Activated CD4-positive, CD25-positive, alpha-beta regulatory T cell treated with anti-CD3 and anti-CD28 coated beads, Interleukin-2, amount 50 U/mL, for 16 hours (primary cell): ENCODE measurements around the gene FNTB.

ENCODE experiments used
- DNase-seq: peaks from one replicate; pipeline ENCODE4 v3.0.0-alpha.2; 2020; ENCODE audit warnings: low read depth, low spot score

FNTB gene

DNA sequence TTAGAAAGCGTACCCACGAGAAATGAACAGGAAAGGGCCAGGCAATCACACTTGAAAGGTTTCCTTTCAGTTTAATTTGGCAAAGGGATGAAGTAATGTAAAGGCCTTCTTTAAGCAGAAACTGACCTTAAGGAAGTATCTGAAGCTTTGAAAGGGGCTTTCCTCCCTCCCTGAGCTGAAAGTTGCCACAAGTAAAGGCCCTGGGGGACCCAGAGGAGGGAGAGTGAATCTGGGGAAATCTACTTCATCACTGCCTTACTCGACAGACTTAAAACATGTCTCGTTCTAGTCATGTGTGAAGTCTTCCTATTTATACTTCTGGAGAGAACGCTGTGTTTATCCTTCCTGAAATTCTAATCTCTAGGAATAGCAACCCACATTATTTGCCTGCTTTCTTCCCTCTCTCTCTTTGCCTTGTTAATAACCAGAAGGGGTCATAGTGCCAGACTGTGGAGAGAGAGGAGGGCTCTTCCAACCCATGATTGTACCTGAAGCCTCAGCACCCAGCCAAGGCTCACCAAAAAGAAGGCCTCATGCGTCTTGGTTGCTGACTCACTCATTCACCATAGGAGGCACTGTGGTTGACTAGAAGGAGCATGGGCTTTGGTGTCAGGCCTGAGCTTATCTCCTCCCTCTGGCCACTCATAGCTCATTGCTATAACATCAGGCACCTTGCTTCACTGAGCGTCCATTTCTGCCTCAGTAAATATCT, 33.9 kb upstream of the FNTB start:
- DNase-seq, result no peak

DNA sequence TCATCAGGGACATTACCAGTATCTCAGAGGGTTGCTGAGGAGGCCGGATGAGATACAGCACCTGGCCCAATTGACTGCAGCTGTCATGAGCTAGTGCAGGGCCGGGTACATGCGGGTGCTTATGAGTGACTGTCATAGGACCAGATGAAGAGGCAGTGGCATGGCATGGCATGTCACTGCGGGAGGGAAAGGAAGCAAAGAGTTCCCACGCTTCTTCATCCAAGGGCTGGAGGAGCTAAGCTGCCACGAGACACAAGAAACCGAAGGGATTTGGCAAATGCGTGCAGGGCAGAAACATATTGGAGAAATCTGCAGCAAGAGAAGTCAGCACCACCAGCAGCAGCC, 33.4 kb upstream of the FNTB start:
- DNase-seq, result no peak

DNA sequence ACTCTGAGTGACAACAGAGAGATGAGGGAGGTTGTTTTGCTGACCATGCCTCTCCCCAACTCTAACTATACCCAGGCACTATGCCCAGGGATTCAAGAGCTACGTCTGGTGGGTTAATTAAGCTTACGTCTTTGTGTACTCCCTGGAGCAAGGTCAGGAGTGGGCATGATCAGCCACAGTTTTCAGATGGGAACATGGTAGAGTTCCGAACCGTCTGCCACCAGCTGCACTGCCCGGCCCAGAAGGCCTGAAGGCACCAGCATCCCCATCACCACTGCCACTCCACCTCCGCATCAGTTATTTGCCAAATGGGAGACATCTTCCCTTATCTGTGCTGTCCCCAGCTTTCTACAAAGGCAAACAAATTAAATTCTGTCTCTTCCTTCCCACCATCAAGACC, 33.0 kb upstream of the FNTB start:
- no peak for DNase-seq

- DNase-seq, result no peak
Observed at GRCh38 chr14:64954491-64955240, 32.0 kb upstream of the FNTB start.

DNA sequence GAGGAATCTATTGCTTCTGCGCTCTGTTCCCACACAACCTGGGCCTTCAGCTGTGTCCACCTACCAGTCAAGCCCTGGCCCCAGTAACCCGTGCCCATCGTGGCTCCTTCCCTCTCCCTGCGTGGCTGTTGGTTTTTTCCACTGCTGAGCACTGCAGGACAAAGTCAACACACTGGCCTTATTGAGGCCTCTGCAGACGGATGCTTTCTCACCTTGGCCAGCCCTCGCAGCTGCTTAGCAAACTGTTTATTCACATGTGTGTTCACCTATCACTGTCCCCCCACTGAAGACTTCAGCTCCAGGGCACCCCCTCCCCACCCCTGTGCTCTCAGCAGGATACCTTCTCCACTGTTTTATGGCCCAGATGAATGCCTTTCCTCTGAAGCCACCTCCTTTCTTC, 31.4 kb upstream of the FNTB start:
- no peak for DNase-seq

- no peak for DNase-seq
Observed at GRCh38 chr14:64956697-64957406, 29.8 kb upstream of the FNTB start.

DNA sequence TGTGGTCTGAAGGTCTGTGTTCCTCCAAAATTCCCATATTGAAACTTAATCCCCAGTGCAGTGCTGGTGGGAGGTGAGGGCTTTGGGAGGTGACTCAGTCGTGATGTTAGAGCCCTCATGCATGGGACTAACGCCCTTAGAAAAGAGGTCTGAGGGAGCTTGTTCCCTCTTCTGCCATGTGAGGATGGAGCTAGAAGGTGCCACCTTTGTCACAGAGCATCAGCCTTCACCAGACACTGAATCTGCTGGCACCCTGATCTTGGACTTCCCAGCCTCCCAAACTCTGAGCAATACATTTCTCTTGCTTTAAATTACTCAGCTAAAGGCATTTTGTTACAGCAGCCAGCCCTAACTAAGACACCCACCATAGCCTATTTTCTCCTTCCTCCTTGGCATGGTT, 28.5 kb upstream of the FNTB start:
- DNase-seq, result no peak

- no peak for DNase-seq
Observed at GRCh38 chr14:64958743-64959142, 28.0 kb upstream of the FNTB start.

DNA sequence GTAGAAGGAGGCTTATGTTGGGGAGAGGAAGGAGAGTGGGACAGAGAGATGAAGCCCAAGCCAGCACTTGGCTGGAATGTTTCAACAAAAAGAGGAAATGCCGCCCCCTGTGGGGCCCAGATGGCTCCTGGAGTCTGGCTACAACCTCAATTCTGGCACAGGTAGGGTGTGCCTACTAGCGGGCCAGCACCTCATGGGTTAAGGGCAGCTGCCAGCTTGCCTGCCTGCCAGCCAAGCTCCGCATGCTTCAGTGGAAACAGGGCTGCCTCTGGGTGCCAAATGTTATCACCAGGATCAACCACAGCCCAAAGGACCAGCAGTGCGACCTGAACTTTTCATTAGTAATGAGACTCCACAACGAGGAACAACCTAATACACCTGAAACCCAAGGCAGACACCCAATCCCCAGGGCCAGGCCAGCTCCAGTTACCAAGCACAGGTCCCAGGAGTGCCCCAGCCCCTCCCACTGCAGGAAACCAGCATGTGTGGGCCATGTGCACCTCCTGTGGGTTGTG, 25.9 kb upstream of the FNTB start:
- no peak for DNase-seq

- DNase-seq, result no peak
Observed at GRCh38 chr14:64963611-64964010, 23.1 kb upstream of the FNTB start.

DNA sequence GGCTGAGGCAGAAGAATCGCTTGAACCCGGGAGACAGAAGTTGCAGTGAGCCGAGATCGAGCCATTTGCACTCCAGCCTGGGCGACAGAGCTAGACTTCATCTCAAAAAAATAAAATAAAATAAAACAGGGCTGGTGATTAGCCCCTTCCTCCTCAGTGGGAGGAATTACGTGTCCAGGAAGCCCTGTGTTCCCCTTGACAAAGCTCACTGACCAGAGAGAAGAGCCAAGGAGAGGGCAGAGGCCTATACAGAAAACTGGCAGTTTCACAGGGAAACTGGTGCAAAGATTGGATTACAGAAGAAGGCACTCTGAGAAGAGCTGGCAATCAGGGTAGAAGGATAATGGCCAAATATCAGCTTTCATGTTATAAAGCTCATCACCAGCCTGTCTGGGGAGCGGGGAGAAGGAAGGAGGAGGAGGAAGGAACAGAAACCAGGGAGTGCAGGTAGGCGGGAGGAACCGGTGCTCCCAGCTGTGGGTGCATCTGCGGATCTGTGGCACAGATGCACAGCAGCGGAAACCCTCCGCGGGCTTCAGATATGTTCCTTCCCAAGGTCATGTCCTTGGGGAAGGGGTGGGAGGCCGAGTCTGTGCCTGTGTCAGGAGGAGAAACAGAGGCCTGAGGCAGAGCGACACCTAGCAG, 21.2 kb upstream of the FNTB start:
- DNase-seq, result no peak

DNA sequence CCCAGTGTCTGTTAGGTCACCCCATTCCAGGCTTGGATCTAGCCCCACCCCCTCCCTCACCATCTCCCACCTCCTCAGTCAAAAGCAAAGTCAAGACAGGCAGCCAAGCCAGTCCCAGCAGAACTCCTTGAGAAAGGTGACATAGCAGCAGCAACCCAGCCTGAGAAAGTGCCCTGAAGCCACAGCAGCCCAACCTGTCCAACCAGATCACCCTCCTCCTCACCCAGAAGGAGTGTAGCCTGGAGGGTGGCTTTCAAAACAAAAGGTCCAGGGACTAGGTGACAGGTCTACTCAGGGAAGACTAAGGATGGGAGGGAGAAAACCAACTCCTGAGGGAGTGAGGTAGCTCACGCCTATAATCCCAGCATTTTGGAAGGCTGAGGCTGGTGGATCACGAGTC, 19.7 kb upstream of the FNTB start:
- DNase-seq, result no peak

GRCh38 chr14:64968167-64968566, 18.5 kb upstream of the FNTB start:
- DNase-seq, result no peak

- DNase-seq, result no peak
Observed at GRCh38 chr14:64968651-64969050, 18.0 kb upstream of the FNTB start.

DNA sequence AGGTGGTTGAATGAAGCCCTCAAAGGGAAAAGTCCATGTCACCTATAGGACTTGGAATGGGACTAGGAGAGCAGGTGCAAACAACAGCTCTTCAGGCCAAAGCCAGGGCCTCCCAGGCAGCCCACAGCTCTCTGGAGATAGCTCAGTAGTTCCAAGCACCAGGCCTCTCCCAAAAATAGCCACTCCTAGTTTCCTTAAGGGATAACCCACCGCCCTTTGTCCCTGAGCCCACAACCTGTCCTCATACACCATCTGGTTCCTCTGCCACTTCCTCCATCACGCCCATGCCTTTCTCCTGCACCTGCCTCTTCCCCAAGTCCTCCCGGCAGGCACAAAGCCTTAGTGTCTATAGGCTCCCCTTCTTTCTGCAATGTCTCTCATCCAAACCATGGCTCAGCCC, 16.7 kb upstream of the FNTB start:
- DNase-seq, result no peak

DNA sequence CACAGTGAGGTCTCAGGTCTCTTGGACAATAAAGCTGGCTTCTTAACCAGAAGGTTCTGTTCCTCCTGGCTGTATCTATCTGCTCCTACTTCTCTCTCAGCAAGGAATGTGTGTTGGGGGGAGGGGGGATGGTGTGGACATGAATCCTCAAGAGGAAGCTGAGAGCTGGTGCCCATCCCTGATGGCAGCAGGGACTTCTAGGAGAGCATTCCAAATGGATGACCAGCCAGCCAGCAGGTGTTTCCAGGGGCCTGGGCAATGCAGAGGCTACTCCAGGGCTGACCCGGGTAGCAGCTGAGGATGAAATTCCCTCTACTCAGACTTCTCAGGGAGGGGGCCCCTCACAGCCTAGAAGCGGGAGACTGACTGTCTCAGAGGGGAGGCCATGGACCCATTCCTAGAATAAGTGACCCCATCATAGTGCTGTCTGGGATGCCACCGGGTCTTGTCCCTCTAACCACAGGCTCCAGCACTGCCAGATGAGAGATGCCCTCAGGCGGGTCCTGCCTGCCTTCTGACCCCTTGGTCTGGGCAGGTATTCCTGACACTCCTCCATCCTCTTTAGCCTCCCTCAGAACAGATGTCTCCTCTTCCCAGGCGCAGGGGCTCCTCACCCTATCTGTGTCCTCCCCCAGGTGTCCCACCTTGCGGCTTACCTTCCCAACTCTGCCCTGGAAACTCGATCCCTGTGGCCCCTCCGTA, 15.8 kb upstream of the FNTB start:
- no peak for DNase-seq

- DNase-seq, result no peak
Observed at GRCh38 chr14:64971491-64971942, 15.2 kb upstream of the FNTB start.

DNA sequence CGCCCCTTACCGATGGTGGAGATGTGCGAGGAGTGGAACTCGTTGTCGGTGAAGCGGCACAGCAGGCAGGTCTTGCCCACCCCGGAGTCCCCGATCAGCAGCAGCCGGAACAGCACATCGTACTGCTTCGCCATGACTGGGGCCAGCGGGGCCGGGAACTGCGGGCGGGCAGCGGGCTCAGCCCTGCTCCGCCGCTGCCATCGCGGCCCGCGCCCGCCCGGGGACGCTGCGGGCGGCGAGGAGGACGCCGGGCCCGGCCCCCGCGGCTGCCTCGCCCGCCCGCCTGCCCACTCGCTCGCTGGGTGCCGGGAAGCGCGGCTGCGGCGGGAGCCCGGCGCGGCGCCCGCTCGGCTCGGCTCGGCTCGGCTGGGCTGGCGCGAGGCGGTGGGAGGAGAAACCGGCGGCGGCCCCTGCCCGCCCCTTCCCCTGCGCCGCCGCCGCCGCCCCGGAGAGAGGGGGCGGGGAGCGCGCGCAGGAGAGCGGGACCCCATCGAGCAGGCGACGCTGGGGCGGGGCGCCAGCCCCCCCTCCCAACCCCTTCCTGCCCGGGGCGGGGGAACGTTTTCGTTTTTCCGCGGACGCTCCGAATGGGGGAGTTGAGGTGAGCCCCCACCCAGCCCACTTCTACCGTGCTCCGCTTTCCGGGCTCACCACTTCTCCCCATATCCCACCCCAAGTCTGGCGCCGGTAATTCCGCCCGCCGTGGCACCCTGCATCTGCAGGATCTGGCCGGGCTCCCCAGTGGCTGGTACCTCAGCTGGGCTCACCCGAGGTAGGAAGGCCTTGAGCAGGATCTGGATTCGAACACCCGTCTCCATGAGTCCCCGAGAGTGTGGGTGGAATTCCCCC, 14.5 kb upstream of the FNTB start, which contains the start of gene RAB15:
TSS of gene RAB15 (minus strand) at position 394 of the 849 bp plus-strand sequence. CDS start at position 134, 260 bp downstream.
- no peak for DNase-seq

DNA sequence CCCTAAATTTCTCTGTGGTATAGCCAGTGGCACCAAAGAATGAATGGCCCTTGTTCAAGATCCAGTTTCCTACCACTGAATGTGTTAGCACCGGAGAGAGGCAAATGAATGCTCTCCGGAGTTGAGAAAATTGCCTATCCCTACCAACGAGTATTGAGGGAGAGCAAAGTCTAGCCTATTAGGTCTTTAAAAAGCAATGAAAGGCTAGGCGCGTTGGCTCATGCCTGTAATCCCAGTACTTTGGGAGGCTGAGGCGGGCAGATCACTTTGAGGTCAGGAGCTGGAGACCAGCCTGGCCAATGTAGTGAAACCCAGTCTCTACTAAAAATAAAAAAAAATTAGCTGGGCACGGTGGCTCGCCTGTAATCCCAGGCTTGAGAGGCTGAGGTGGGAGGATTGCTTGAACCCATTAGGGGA, 13.7 kb upstream of the FNTB start:
- no peak for DNase-seq

- DNase-seq, result no peak
Observed at GRCh38 chr14:64973826-64974225, 12.9 kb upstream of the FNTB start.
